IMR-90 (cell line): ENCODE results near the gene LRRFIP1. TPM values are rescaled to one million over a fixed set of nuclear protein-coding genes. Genes with fewer than 3 reads are reported as not detected.

Experiments used
- ATAC-seq: fragments of 200-7000 bp; cut with Tn5 transposase; 2 replicates; pipeline ENCODE4 v1.9.1; 2020; ENCODE audit warnings: low read depth, mild to moderate bottlenecking, moderate library complexity
- BruUV-seq: library from RNA; stranded (reverse); fragments of 400-500 nt; replicated peaks from 2 replicates; lab custom pipeline; 2021; lab: Mats Ljungman, UMichigan
- CTCF ChIA-PET: fragments of 300-600 bp; formaldehyde crosslinking; extraction: SDS; loops from one replicate; lab custom pipeline; 2021; ENCODE audit warnings: antibody characterized with exemption; lab: Yijun Ruan, JAX
- POLR2A ChIA-PET: fragments of 300-600 bp; sonication (Branson Sonifier 250); formaldehyde crosslinking; loops from one replicate; lab custom pipeline; 2022; ENCODE audit warnings: antibody characterized with exemption; ENCODE audit not compliant: unreplicated experiment; lab: Charles Lee
- DNase-seq: peaks from one replicate; pipeline ENCODE4 v3.0.0; 2013
- H2AFZ ChIP-seq: replicated peaks from 2 replicates; pipeline ENCODE3; 2013; ENCODE audit warnings: low read length, mild to moderate bottlenecking; ENCODE audit not compliant: poor library complexity
- H2AK5ac ChIP-seq: 2 replicates; pipeline ENCODE4 v1.6.1; 2013; ENCODE audit warnings: low read depth, low read length, inconsistent platforms
- H2AK9ac ChIP-seq: replicated peaks from 2 replicates; pipeline ENCODE3; 2013; ENCODE audit warnings: mild to moderate bottlenecking, low read depth, low read length, moderate library complexity; ENCODE audit not compliant: poor library complexity
- H2BK120ac ChIP-seq: 2 replicates; pipeline ENCODE4 v1.6.1; 2013; ENCODE audit warnings: low read depth, low read length, inconsistent platforms
- H2BK15ac ChIP-seq: 3 replicates; pipeline ENCODE4 v1.6.1; 2013; ENCODE audit warnings: low read depth, low read length, inconsistent platforms
- H2BK20ac ChIP-seq: 2 replicates; pipeline ENCODE4 v1.6.1; 2013; ENCODE audit warnings: low read depth, mild to moderate bottlenecking, inconsistent platforms, low read length, moderate library complexity
- H2BK5ac ChIP-seq: 2 replicates; pipeline ENCODE4 v1.6.1; 2013; ENCODE audit warnings: mild to moderate bottlenecking, low read depth, low read length, inconsistent platforms; ENCODE audit not compliant: poor library complexity, severe bottlenecking
- H3K14ac ChIP-seq: replicated peaks from 2 replicates; pipeline ENCODE4 v1.6.1; 2013; ENCODE audit warnings: low read depth, low read length, inconsistent platforms
- H3K18ac ChIP-seq: 2 replicates; pipeline ENCODE4 v1.6.1; 2013; ENCODE audit warnings: low read depth, low read length, control low read depth
- H3K23ac ChIP-seq: 2 replicates; pipeline ENCODE4 v1.6.1; 2013; ENCODE audit warnings: low read depth, low read length, inconsistent platforms
- H3K27ac ChIP-seq: 2 replicates; pipeline ENCODE4 v1.5.1; 2013; ENCODE audit warnings: mild to moderate bottlenecking, control low read depth, low read length; ENCODE audit not compliant: insufficient read depth
- H3K27me3 ChIP-seq: 2 replicates; pipeline ENCODE4 v1.6.1; 2013; ENCODE audit warnings: low read length; ENCODE audit not compliant: control insufficient read depth, insufficient read depth
- H3K36me3 ChIP-seq: 2 replicates; pipeline ENCODE4 v1.6.1; 2013; ENCODE audit warnings: low read length, mixed read lengths; ENCODE audit not compliant: control insufficient read depth, insufficient read depth
- H3K4ac ChIP-seq: 2 replicates; pipeline ENCODE4 v1.6.1; 2013; ENCODE audit warnings: low read depth, low read length, inconsistent platforms
- H3K4me1 ChIP-seq: 2 replicates; pipeline ENCODE4 v1.6.1; 2013; ENCODE audit warnings: low read length, mixed read lengths; ENCODE audit not compliant: control insufficient read depth, insufficient read depth
- H3K4me2 ChIP-seq: 2 replicates; pipeline ENCODE4 v1.6.1; 2013; ENCODE audit warnings: low read depth, mild to moderate bottlenecking, control low read depth, low read length, moderate library complexity
- H3K4me3 ChIP-seq: 2 replicates; pipeline ENCODE4 v1.5.1; 2013; ENCODE audit warnings: low read depth, mild to moderate bottlenecking, control low read depth, low read length, moderate library complexity; ENCODE audit not compliant: insufficient read depth
- H3K56ac ChIP-seq: 2 replicates; pipeline ENCODE4 v1.6.1; 2013; ENCODE audit warnings: low read length, inconsistent platforms; ENCODE audit not compliant: insufficient read depth; ENCODE audit errors: extremely low read depth
- H3K79me1 ChIP-seq, 2 experiments: 2 replicates each; pipeline ENCODE4 v1.6.1; 2013; ENCODE audit warnings: low read length in 2 of 2, inconsistent platforms in 1 of 2, low read depth in 1 of 2
- H3K9ac ChIP-seq: 2 replicates; pipeline ENCODE4 v1.6.1; 2013; ENCODE audit warnings: low read depth, low read length, control low read depth
- H3K9me1 ChIP-seq: 2 replicates; pipeline ENCODE4 v1.6.1; 2013; ENCODE audit warnings: low read length, inconsistent platforms; ENCODE audit not compliant: insufficient read depth
- H3K9me3 ChIP-seq: 2 replicates; pipeline ENCODE4 v1.6.1; 2013; ENCODE audit warnings: low read length; ENCODE audit not compliant: control insufficient read depth, insufficient read depth
- H4K20me1 ChIP-seq: 2 replicates; pipeline ENCODE4 v1.6.1; 2013; ENCODE audit warnings: low read length, inconsistent platforms; ENCODE audit not compliant: insufficient read depth
- H4K5ac ChIP-seq: 2 replicates; pipeline ENCODE4 v1.6.1; 2013; ENCODE audit warnings: mild to moderate bottlenecking, low read depth, low read length, control low read depth
- H4K8ac ChIP-seq, 2 experiments: 2 replicates each; pipeline ENCODE4 v1.6.1; 2013; ENCODE audit warnings: low read depth in 2 of 2, low read length in 2 of 2, control low read depth in 1 of 2, inconsistent platforms in 1 of 2
- H4K91ac ChIP-seq: 2 replicates; pipeline ENCODE4 v1.6.1; 2013; ENCODE audit warnings: low read depth, low read length, inconsistent platforms; ENCODE audit not compliant: insufficient read depth
- CEBPB ChIP-seq: IDR thresholded peaks from 2 replicates; pipeline ENCODE4 v1.6.1; 2012; ENCODE audit warnings: low read depth, low read length, improper control_type of control experiment
- CHD1 ChIP-seq: IDR thresholded peaks from 2 replicates; pipeline ENCODE4 v1.6.1; 2012; ENCODE audit warnings: low read depth, low read length, improper control_type of control experiment
- MAFK ChIP-seq: IDR thresholded peaks from 2 replicates; pipeline ENCODE4 v1.6.1; 2012; ENCODE audit warnings: low read depth, low read length, improper control_type of control experiment
- MAZ ChIP-seq: IDR thresholded peaks from 2 replicates; pipeline ENCODE4 v1.6.1; 2012; ENCODE audit warnings: low read depth, mild to moderate bottlenecking, low read length, improper control_type of control experiment, moderate library complexity, borderline replicate concordance
- MXI1 ChIP-seq: IDR thresholded peaks from 2 replicates; pipeline ENCODE4 v1.6.1; 2012; ENCODE audit warnings: low read depth, mild to moderate bottlenecking, low read length, moderate library complexity, borderline replicate concordance
- NFE2L2 ChIP-seq: fragments of 150-350 bp; IDR thresholded peaks from 2 replicates; pipeline ENCODE4 v1.6.1; 2016; ENCODE audit warnings: low read depth, mild to moderate bottlenecking, low read length
- POLR2A ChIP-seq: IDR thresholded peaks from 2 replicates; pipeline ENCODE4 v1.6.1; 2012; ENCODE audit warnings: mild to moderate bottlenecking, low read depth, low read length
- RCOR1 ChIP-seq: IDR thresholded peaks from 2 replicates; pipeline ENCODE4 v1.6.1; 2012; ENCODE audit warnings: mild to moderate bottlenecking, low read length, improper control_type of control experiment; ENCODE audit not compliant: insufficient replicate concordance
- RFX5 ChIP-seq: IDR thresholded peaks from 2 replicates; pipeline ENCODE4 v1.8.0; 2012; ENCODE audit warnings: low read depth, mild to moderate bottlenecking, low read length, moderate library complexity
- WGBS, 2 experiments: methylation state at CpG; one replicate each; pipeline versions ENCODE4 v1.1.5 to v1.1.7; 2013; ENCODE audit warnings: missing lambda C conversion rate in 2 of 2; ENCODE audit not compliant: insufficient read length in 1 of 2; ENCODE audit errors: extremely low coverage in 2 of 2; 5-methylcytosine and 5-hydroxymethylcytosine counted together
- dilution Hi-C: fragments of 300-500 bp; cut with HindIII; formaldehyde crosslinking; loops from one replicate; pipeline ENCODE4 v1.14.3; 2018; ENCODE audit warnings: low sequenced_read_pairs; ENCODE audit not compliant: unreplicated experiment
- in situ Hi-C: fragments of 300-500 bp; cut with MboI; formaldehyde crosslinking; loops from 3 replicates; pipeline ENCODE4 v1.14.3; 2019; ENCODE audit warnings: low sequenced_read_pairs, inconsistent platforms, mixed read lengths
- intact Hi-C: fragments of 100-400 bp; cut with micrococcal nuclease; formaldehyde crosslinking; loops from 2 replicates; pipeline ENCODE4 v1.10.0; 2022
- polyA plus RNA-seq, 3 experiments: library from polyadenylated mRNA; depleted of rRNA; stranded (reverse); fragments of >200 nt; gene quantifications; 2 replicates each; pipeline ENCODE4 v1.2.3, GENCODE V29; 2012; ENCODE audit warnings: low replicate concordance in 1 of 3
- total RNA-seq: library from RNA; depleted of rRNA; stranded (reverse); fragments of >200 nt; gene quantifications from 2 replicates; pipeline ENCODE4 v1.2.3, GENCODE V29; 2012
- TF ChIP-seq, protein P1 (sequence below): fragments of 150-350 bp; IDR thresholded peaks from 2 replicates; pipeline ENCODE4 v1.6.1; 2016; ENCODE audit warnings: low read depth, mild to moderate bottlenecking, low read length, moderate library complexity, borderline replicate concordance
- TF ChIP-seq, protein P2 (sequence below): conservative IDR thresholded peaks from 2 replicates; pipeline ENCODE4 v1.5.1; 2012; ENCODE audit warnings: mild to moderate bottlenecking, low read depth, low read length, improper control_type of control experiment

LRRFIP1 gene
- total and polyA plus RNA-seq, 2 of the 4 experiments (the other 2 are of a cell fraction): 52.2 to 54.4 TPM

DNA sequence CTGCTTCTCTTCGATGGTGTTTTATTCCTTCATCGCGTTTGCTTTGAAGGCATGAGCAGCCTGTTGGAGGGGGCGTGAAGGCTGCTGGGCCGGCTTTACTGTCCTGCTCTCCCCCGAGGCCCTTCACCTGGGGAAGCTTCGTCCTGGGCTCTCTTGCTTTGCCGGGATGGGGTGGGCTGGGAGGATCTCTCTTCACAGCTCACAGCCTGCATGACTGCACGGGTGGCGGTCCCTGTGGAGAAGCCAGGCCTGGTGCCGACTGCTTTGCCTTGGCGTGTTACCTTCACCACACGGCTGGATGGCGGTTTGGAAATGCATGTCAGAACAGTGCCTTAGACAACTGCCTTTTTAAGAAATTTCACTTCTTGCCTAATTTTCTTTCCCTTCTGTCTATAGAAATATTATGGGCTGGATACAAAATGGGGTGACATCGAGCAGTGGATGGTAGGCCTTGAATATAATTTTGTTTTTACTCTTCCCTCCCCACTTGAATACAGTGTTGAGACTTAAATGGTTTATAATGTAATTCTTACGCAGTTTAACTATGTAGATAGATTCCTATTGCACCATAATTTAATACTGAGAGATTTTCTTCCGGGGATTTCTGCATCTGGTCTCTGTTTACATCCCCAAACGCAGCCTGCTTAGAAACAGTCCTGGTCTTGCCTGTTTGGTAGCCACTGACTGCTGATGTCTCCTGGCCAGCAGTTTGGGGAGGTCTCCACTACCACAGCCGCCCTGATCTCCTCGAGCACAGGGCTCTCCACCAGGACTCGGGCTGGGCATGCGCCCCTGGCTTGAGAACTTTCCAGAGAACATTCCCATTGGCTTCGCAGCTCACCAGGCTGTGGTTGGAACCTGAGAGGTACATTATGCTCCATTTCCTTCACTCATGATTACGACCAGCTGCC lies 90.2 kb downstream of the LRRFIP1 start:
- Histone ChIP-seq H3K4ac (no peak overlapping the region), H3K79me1 (peaks cover 32 to 81% of the 10 kb centered on the region in 2 experiments), H3K36me3 (peaks cover 8% of the 10 kb centered on the region), H4K20me1 (peaks cover 58% of the 10 kb centered on the region), H3K18ac (no peak overlapping the region), H2BK120ac (no peak overlapping the region), H3K4me1 (peaks cover 25% of the 10 kb centered on the region), H3K23ac (peak overlapping the region; percentile 56; the same call in 1 of the 2 replicates), H2BK20ac (no peak overlapping the region), H3K14ac (peak overlapping the region; percentile 44; the same call in 1 of the 2 replicates), H2BK5ac (peak overlapping the region; percentile 46), H3K9me1 (peaks cover 33% of the 10 kb centered on the region), H3K56ac (no peak overlapping the region), H3K9ac (no peak overlapping the region), H4K5ac (no peak overlapping the region), H2BK15ac (no peak overlapping the region), H3K9me3 (no peaks in the 10 kb centered on the region), H3K27ac (peak overlapping the region; percentile 25; the same call in 1 of the 2 replicates), H4K91ac (peak overlapping the region; percentile 9; the same call in 1 of the 2 replicates), H2AK5ac (peak overlapping the region; percentile 52), H4K8ac (no peak overlapping the region; a peak in 1 of 4 replicates), H3K27me3 (no peaks in the 10 kb centered on the region), H2AK9ac (no peak overlapping the region), H3K4me3 (no peak overlapping the region), H3K4me2 (no peak overlapping the region), H2AFZ (no peak overlapping the region)
- no peak for ATAC-seq
- intact Hi-C loops (no loop called here), dilution Hi-C loops (no loop called here), in situ Hi-C loops (no loop called here)
- TF ChIP-seq MAFK (no peak), NFE2L2 (no peak), RCOR1 (no peak), CHD1 (no peak), MAZ (no peak), MXI1 (no peak), CEBPB (no peak), POLR2A (no peak), RFX5 (no peak)
- TF ChIP-seq, protein P1, sequence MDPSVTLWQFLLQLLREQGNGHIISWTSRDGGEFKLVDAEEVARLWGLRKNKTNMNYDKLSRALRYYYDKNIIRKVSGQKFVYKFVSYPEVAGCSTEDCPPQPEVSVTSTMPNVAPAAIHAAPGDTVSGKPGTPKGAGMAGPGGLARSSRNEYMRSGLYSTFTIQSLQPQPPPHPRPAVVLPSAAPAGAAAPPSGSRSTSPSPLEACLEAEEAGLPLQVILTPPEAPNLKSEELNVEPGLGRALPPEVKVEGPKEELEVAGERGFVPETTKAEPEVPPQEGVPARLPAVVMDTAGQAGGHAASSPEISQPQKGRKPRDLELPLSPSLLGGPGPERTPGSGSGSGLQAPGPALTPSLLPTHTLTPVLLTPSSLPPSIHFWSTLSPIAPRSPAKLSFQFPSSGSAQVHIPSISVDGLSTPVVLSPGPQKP: no peak
- TF ChIP-seq, protein P2, sequence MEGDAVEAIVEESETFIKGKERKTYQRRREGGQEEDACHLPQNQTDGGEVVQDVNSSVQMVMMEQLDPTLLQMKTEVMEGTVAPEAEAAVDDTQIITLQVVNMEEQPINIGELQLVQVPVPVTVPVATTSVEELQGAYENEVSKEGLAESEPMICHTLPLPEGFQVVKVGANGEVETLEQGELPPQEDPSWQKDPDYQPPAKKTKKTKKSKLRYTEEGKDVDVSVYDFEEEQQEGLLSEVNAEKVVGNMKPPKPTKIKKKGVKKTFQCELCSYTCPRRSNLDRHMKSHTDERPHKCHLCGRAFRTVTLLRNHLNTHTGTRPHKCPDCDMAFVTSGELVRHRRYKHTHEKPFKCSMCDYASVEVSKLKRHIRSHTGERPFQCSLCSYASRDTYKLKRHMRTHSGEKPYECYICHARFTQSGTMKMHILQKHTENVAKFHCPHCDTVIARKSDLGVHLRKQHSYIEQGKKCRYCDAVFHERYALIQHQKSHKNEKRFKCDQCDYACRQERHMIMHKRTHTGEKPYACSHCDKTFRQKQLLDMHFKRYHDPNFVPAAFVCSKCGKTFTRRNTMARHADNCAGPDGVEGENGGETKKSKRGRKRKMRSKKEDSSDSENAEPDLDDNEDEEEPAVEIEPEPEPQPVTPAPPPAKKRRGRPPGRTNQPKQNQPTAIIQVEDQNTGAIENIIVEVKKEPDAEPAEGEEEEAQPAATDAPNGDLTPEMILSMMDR: no peak
- ChIA-PET CTCF (no interaction called here), POLR2A (no interaction called here)
- WGBS, 2 experiments: 89% methylated on average over 5 of the region's 24 CpGs; no CpG with 5 or more reads in 1 of the 2 experiments
- no TSS peak for BruUV-seq
- DNase-seq: no peak
